HG03039 (cell line): Measurements from ENCODE around the gene TMEM129.

Experiments used
- ATAC-seq: cut with Tn5 transposase; IDR thresholded peaks from one replicate; pipeline ENCODE4 v1.9.1; 2021; ENCODE audit warnings: mild to moderate bottlenecking, moderate library complexity; ENCODE audit not compliant: unreplicated experiment

TMEM129 gene

GRCh38 chr4:1722551-1723118 lies 1.5 kb upstream of the TMEM129 start:
- ATAC-seq = no peak

GRCh38 chr4:1721666-1722550 lies 785 bp upstream of the TMEM129 start:
- peak; percentile 8 for ATAC-seq

- ATAC-seq = peak; percentile 6
Measured at GRCh38 chr4:1720163-1720983, 750 bp downstream of the TMEM129 start.

GRCh38 chr4:1718095-1718850 lies 2.9 kb downstream of the TMEM129 start:
- ATAC-seq = no peak

GRCh38 chr4:1717129-1718094 lies 3.7 kb downstream of the TMEM129 start:
- ATAC-seq = no peak

- ATAC-seq = no peak
Measured at GRCh38 chr4:1716065-1716945, 4.8 kb downstream of the TMEM129 start.

- no peak for ATAC-seq
Measured at GRCh38 chr4:1715002-1715758, 5.9 kb downstream of the TMEM129 start.

GRCh38 chr4:1714303-1715001 lies 6.7 kb downstream of the TMEM129 start:
- ATAC-seq = no peak

GRCh38 chr4:1713003-1713851 lies 7.9 kb downstream of the TMEM129 start:
- peak; percentile 11 for ATAC-seq

- peak; percentile 67 for ATAC-seq
Measured at GRCh38 chr4:1712216-1713002, 8.7 kb downstream of the TMEM129 start, which contains the start of gene SLBP. Gene SLBP, minus strand, starts transcription at chr4:1712319. Its CDS starts 131 bp downstream, at chr4:1712188.

GRCh38 chr4:1711571-1712215 lies 9.4 kb downstream of the TMEM129 start:
- peak; percentile 10 for ATAC-seq

GRCh38 chr4:1711055-1711570 lies 10.0 kb downstream of the TMEM129 start:
- ATAC-seq = no peak

GRCh38 chr4:1708581-1708980 lies 12.5 kb downstream of the TMEM129 start:
- ATAC-seq = no peak

- no peak for ATAC-seq
Measured at GRCh38 chr4:1706358-1706757, 14.8 kb downstream of the TMEM129 start.

- no peak for ATAC-seq
Measured at GRCh38 chr4:1705732-1706131, 15.4 kb downstream of the TMEM129 start.
